HG03097 (cell line): Measurements from ENCODE around the gene TRAF1.

ENCODE experiments used
- ATAC-seq: cut with Tn5 transposase; IDR thresholded peaks from one replicate; pipeline ENCODE4 v1.9.1; 2021; ENCODE audit not compliant: unreplicated experiment, low FRiP score

The TRAF1 gene

GRCh38 chr9:120854596-120855327, 71.8 kb downstream of the TRAF1 start:
- no peak for ATAC-seq

GRCh38 chr9:120853198-120853597, 73.4 kb downstream of the TRAF1 start:
- no peak for ATAC-seq
